Mesenteric fat pad (tissue), 1 donor: ENCODE measurements around the gene GABRB1. TPM values are rescaled to one million over a fixed set of nuclear protein-coding genes. Genes with fewer than 3 reads are reported as not detected.

Experiments
- DNase-seq: peaks from one replicate; pipeline ENCODE4 v3.0.0-alpha.2; 2020; ENCODE audit warnings: low spot score
- total RNA-seq: library from RNA; stranded (reverse); fragmentation: NEBNext Ultra II Directional; extraction: Animal tissue kit (Norgen Biotek cat#: 25700); gene quantifications from one replicate; pipeline ENCODE4 v1.2.1, GENCODE V29; 2021
- donor health status: DM: yes; HTN: yes; CAD: no.

Gene GABRB1
- total RNA-seq, 1 donor from 2014 or later: not detected

- DNase-seq: no peak
Measured at GRCh38 chr4:47382846-47383360, 351.5 kb downstream of the GABRB1 start.

DNA sequence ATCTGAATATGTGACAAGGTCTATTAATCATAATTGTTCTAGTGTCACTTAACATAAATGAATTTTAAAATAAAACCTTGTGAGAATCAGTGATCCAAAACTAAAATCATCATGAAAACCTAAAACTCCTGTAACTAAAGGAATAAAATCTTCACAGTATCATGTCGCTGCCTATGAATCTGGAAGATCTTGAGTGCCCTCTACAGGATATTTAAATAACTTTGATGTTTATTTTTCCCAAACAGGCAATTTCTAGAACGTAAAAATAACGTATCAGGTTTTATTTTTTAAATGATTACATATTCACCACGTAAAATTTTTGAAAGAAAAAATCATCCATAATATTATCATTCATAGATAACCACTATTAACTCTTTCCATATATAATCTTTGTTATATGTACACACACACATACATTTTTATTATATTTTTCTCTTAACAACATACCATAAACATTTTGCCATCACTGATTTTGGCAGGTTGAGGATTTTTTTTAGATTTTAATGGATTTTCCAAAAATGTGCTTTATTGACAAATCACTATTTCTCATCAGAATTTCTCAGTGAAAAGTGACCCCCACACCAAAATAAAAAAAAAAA is 352.6 kb downstream of the GABRB1 start:
- no peak for DNase-seq

- no peak for DNase-seq
Measured at GRCh38 chr4:47386146-47386545, 354.8 kb downstream of the GABRB1 start.

DNA sequence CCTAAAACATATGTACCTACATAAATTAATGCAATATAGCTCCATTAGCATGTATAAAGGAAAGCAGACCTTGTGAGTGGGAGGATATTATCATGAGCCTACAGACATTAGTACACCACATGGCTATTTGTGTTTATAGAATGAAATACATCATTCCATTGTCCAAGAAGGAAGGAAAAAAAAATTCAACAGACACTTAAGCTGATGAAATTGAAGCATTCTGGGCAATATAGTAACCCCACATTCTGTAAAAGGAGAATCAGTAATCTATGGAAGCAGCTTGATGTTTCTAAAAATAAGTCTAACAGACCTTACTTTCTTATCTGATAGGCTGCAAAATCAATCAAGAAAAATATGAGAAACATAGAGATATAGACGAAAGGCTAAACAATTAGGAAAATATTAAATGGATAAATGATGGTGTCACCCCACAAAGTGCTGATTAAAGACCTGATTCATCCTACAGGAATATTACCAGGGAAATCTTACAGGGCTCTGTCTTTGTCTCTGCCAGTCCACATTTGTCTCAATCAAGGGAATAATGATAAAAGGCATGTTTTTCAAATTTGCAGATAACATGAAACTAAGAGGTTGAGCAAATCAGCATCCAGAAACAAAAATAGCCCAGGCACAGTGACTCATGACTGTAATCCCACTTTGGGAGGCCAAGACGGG is 355.3 kb downstream of the GABRB1 start:
- no peak for DNase-seq

- no peak for DNase-seq
Measured at GRCh38 chr4:47390428-47391125, 359.2 kb downstream of the GABRB1 start.

DNA sequence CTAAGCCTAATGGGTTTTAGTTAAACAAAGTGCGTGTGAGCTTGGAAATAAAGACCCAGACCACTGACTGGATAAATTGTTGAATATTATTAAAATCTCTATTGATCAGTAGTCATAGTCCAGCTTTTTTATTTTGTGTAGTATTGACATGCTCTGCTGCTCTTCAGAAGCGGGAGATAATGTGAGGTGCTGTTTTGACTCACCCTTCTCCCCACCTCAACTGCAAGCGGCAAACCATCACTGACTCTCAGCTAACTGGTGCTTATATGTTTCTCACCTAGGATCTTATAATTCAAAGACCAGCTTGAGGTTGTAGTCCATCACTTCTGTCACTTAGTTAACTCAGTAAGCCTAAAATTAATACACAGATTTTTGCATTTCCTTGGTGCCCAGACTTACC is 359.9 kb downstream of the GABRB1 start:
- DNase-seq: no peak

- DNase-seq: no peak
Measured at GRCh38 chr4:47406408-47406807, 375.0 kb downstream of the GABRB1 start.

GRCh38 chr4:47410271-47410670 is 378.9 kb downstream of the GABRB1 start:
- DNase-seq: no peak

- DNase-seq: no peak
Measured at GRCh38 chr4:47413521-47413920, 382.2 kb downstream of the GABRB1 start.

GRCh38 chr4:47415719-47416118 is 384.4 kb downstream of the GABRB1 start:
- no peak for DNase-seq

DNA sequence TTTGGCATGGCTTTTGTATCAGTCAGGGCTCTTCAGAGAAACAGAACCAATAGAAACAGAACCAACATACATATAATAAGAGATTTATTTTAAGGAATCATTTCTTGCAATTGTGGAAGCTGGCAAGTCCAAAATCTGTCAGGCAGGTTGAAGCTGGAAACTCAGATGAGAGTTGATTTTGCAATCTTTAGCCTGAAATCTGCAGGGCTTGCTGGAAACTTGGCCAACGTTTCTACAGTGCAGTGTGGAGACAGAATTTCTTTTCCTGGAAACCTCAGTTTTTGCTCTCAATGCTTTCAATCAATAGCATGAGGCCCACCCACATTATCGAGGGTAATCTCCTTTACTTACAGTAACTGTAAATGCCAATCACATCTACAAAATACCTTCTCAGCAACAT is 386.8 kb downstream of the GABRB1 start:
- no peak for DNase-seq

GRCh38 chr4:47419296-47419695 is 387.9 kb downstream of the GABRB1 start:
- no peak for DNase-seq

- no peak for DNase-seq
Measured at GRCh38 chr4:47425628-47426027, 394.3 kb downstream of the GABRB1 start.

DNA sequence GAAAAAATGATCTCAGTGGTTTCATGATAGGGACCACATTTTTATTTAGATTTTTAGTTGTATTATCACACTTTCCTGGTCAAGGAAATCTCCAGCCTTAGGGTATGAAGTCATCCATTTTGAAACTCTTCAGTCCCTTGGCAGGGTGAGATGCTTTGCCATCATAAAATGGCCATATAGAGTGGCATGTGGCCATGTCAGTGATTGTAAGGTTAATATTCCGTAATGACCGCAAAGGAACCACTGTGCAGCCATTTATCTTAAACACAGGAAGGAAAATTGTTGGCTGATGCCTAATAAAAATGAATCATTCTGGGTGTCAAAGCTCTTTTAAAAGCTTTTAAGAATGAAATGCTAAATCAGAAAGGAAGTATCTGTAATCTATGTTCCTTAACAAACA is 396.6 kb downstream of the GABRB1 start:
- DNase-seq: no peak

- no peak for DNase-seq
Measured at GRCh38 chr4:47432749-47433148, 401.4 kb downstream of the GABRB1 start.

DNA sequence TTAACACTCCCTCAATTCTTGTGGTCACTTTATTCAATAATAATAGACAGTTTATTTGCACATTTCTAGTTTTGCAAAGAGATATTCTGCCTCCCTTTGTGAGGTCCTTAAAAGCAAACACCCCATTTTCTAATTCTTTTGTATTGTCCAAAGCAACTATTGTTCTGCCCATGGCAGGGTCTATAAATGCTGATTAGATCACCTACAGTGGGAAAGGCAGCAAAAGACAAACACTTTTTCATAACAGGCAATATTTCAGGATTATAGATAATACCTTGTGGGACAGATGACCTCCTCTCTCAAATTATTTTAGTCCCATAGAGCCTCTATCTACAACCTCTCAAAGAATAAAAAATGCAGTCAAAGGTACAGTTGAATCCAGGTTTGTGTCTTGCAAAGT is 403.6 kb downstream of the GABRB1 start:
- DNase-seq: no peak

DNA sequence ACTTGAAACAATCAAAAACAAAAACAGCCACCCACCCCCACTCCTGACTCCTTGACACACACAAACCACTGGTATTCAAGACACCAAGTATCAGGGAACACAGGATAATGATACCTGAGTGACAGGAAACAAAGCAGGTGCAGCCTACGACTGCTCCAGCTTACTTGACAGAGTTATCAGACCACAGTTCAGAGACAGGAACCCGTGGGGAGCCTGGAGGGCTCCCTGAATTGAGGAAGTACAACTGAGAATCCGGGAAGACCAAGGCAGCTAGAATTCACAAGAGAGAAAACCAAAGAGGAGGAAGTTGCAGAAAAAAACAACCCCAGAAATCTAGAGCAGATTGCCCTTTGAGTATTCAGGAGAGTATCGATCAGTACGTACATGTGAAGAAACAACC is 411.6 kb downstream of the GABRB1 start:
- no peak for DNase-seq

GRCh38 chr4:47444031-47444430 is 412.7 kb downstream of the GABRB1 start:
- no peak for DNase-seq

DNA sequence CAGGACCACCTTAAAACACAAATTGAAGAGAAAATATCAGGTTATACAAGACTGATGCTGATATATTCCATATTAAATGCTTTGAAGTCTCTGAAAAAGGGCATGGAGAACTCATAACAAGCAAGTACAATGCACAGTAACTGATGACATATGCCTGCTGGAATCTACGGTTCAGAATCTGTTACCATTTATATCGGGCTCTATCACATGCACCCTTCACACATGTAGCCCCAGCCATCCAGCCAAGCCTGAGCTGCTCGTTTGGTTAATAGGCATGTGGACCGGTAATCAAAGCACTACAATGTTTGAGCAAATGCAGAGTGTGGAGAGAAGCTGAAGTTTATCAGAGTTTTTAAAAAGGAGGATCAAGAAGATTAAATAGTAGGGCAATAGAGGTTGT is 420.3 kb downstream of the GABRB1 start:
- DNase-seq: no peak

GRCh38 chr4:47462799-47463234 is 431.4 kb downstream of the GABRB1 start:
- DNase-seq: no peak

GRCh38 chr4:47463235-47463956 is 432.0 kb downstream of the GABRB1 start, which contains the start of gene COMMD8:
Gene COMMD8, minus strand, starts transcription at chr4:47463702. Its CDS starts 51 bp downstream, at chr4:47463651.
- peak; percentile 99 for DNase-seq

DNA sequence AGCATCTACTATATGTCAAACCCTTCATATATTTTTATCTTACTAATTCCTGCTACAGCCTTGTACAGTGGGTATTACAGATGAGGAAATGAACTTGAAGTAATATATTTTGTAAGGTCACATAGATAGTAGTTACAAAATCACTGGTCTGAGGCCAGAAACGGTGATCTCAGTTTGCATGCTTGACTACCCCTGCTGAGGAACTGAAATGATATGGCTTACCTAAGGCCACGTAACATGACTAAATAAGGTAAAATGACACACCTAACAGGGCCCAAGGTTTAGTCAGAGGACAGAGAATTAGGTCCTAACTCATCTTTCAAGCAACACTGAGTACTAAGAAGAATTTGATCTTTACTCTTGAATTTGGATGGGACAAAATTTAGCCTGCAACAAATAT is 433.6 kb downstream of the GABRB1 start:
- no peak for DNase-seq
